SK-N-SH (cell line): ENCODE data around the gene SUCNR1. TPM values are rescaled to one million over a fixed set of nuclear protein-coding genes. Genes with fewer than 3 reads are reported as not detected.

Experiments
- CTCF ChIA-PET: fragments of 300-600, 350-600 bp; formaldehyde crosslinking; extraction: SDS; loops from one replicate; lab custom pipeline; 2021; lab: Yijun Ruan, JAX
- POLR2A ChIA-PET: fragments of 350-600 bp; sonication (Branson Sonifier 250); formaldehyde crosslinking; extraction: SDS; loops from one replicate; lab custom pipeline; 2020; ENCODE audit warnings: antibody characterized with exemption, inconsistent platforms; lab: Yijun Ruan, JAX
- DNase-seq: peaks from one replicate; pipeline ENCODE4 v3.0.0; 2012
- H2AFZ ChIP-seq: fragments of 200-600 bp; sonication (generic); 2 replicates; pipeline ENCODE4 v1.8.1; 2016; ENCODE audit warnings: antibody characterized with exemption, mild to moderate bottlenecking, low read depth
- H3F3A ChIP-seq: fragments of 200-600 bp; sonication (generic); replicated peaks from 2 replicates; pipeline ENCODE3; 2016; ENCODE audit warnings: antibody characterized with exemption, mild to moderate bottlenecking; ENCODE audit not compliant: insufficient read depth
- H3K27ac ChIP-seq, 2 experiments: fragments of 200-500 bp in 1 of 2; fragments of 200-600 bp in 1 of 2; sonication (Bioruptor generic) in 1 of 2; sonication (generic), shearing (Covaris generic) in 1 of 2; 2 replicates each; pipeline versions ENCODE4 v1.5.1 to v1.6.1; 2014 to 2016; ENCODE audit warnings: low read depth in 2 of 2, inconsistent platforms in 1 of 2, low read length in 1 of 2, mild to moderate bottlenecking in 1 of 2, mixed read lengths in 1 of 2
- H3K27me3 ChIP-seq: fragments of 200-600 bp; sonication (generic), shearing (Covaris generic); 2 replicates; pipeline ENCODE4 v1.6.1; 2016; ENCODE audit warnings: mixed run types; ENCODE audit not compliant: insufficient read depth
- H3K36me3 ChIP-seq, 2 experiments: fragments of 200-500 bp in 1 of 2; fragments of 200-600 bp in 1 of 2; sonication (Bioruptor generic) in 1 of 2; sonication (generic) in 1 of 2; replicated peaks in 1 of 2; 2 replicates each; pipeline versions ENCODE3 to v1.5.1; 2014 to 2016; ENCODE audit warnings: low read length in 1 of 2, mild to moderate bottlenecking in 1 of 2; ENCODE audit not compliant: insufficient read depth in 2 of 2, control insufficient read depth in 1 of 2
- H3K4me1 ChIP-seq, 2 experiments: fragments of 200-500 bp in 1 of 2; fragments of 200-600 bp in 1 of 2; sonication (Bioruptor generic) in 1 of 2; sonication (generic), shearing (Covaris generic) in 1 of 2; 2 replicates each; pipeline versions ENCODE4 v1.5.1 to v1.6.1; 2014 to 2016; ENCODE audit warnings: low read depth in 1 of 2, low read length in 1 of 2, mixed run types in 1 of 2; ENCODE audit not compliant: insufficient read depth in 2 of 2, control insufficient read depth in 1 of 2
- H3K4me2 ChIP-seq: fragments of 200-600 bp; sonication (generic), shearing (Covaris generic); 2 replicates; pipeline ENCODE4 v1.6.1; 2017; ENCODE audit warnings: mixed run types
- H3K4me3 ChIP-seq, 2 experiments: fragments of 200-500 bp in 1 of 2; fragments of 200-600 bp in 1 of 2; sonication (Bioruptor generic) in 1 of 2; sonication (generic), shearing (Covaris generic) in 1 of 2; 2 replicates each; pipeline versions ENCODE4 v1.5.1 to v1.8.1; 2014 to 2016; ENCODE audit warnings: low read depth in 2 of 2, inconsistent platforms in 1 of 2, low read length in 1 of 2, mild to moderate bottlenecking in 1 of 2, mixed read lengths in 1 of 2, moderate library complexity in 1 of 2
- H3K79me2 ChIP-seq: fragments of 200-600 bp; sonication (generic); 2 replicates; pipeline ENCODE4 v1.8.1; 2017; ENCODE audit warnings: mild to moderate bottlenecking; ENCODE audit not compliant: insufficient read depth
- H3K9ac ChIP-seq: fragments of 200-600 bp; sonication (generic); 2 replicates; pipeline ENCODE4 v1.6.1; 2017; ENCODE audit warnings: mixed run types
- H3K9me2 ChIP-seq: fragments of 200-600 bp; sonication (generic); 2 replicates; pipeline ENCODE4 v1.6.1; 2017; ENCODE audit warnings: mixed run types
- H3K9me3 ChIP-seq: fragments of 200-600 bp; sonication (generic); 2 replicates; pipeline ENCODE4 v1.6.1; 2017; ENCODE audit warnings: mixed run types, mild to moderate bottlenecking, moderate library complexity
- H4K20me1 ChIP-seq: fragments of 200-600 bp; sonication (generic); 2 replicates; pipeline ENCODE4 v1.6.1; 2017; ENCODE audit warnings: mild to moderate bottlenecking, mixed run types; ENCODE audit not compliant: insufficient read depth
- CHD2 ChIP-seq: fragments of 150-350 bp; IDR thresholded peaks from 2 replicates; pipeline ENCODE4 v1.6.1; 2018; ENCODE audit warnings: low read length; ENCODE audit not compliant: partially characterized antibody
- ELF1 ChIP-seq: IDR thresholded peaks from 2 replicates; pipeline ENCODE4 v1.4.0; 2012
- EP300 ChIP-seq, 2 experiments: IDR thresholded peaks; 2 replicates each; pipeline versions ENCODE4 v1.4.0 to v1.6.1; 2012; ENCODE audit warnings: borderline replicate concordance in 1 of 2, low read depth in 1 of 2, low read length in 1 of 2
- FOSL2 ChIP-seq: IDR thresholded peaks from 2 replicates; pipeline ENCODE4 v1.4.0; 2012; ENCODE audit warnings: low read depth, mild to moderate bottlenecking, moderate library complexity, borderline replicate concordance
- FOXJ3 ChIP-seq: sonication (generic); formaldehyde crosslinking; IDR thresholded peaks from 2 replicates; pipeline ENCODE4 v1.5.1; 2020; ENCODE audit warnings: mild to moderate bottlenecking, missing genetic modification reagents
- FOXM1 ChIP-seq: IDR thresholded peaks from 2 replicates; pipeline ENCODE4 v1.4.0; 2012; ENCODE audit warnings: low read depth, mild to moderate bottlenecking
- GABPA ChIP-seq: IDR thresholded peaks from 2 replicates; pipeline ENCODE4 v1.4.0; 2012; ENCODE audit warnings: low read depth, mild to moderate bottlenecking
- GATA2 ChIP-seq: sonication (generic); formaldehyde crosslinking; IDR thresholded peaks from 2 replicates; pipeline ENCODE4 v1.5.0; 2020; ENCODE audit warnings: mild to moderate bottlenecking, missing genetic modification reagents
- JUND ChIP-seq: IDR thresholded peaks from 2 replicates; pipeline ENCODE4 v1.4.0; 2012
- MXI1 ChIP-seq: IDR thresholded peaks from 2 replicates; pipeline ENCODE4 v1.6.1; 2012; ENCODE audit warnings: mild to moderate bottlenecking, low read depth, low read length, improper control_type of control experiment
- NFIC ChIP-seq: IDR thresholded peaks from 2 replicates; pipeline ENCODE4 v1.4.0; 2012; ENCODE audit warnings: borderline replicate concordance
- POLR2AphosphoS5 ChIP-seq: IDR thresholded peaks from 2 replicates; pipeline ENCODE4 v1.6.1; 2012; ENCODE audit warnings: low read depth, low read length
- RAD21 ChIP-seq: IDR thresholded peaks from 2 replicates; pipeline ENCODE4 v1.6.1; 2012; ENCODE audit warnings: mild to moderate bottlenecking, low read length
- RFX5 ChIP-seq: IDR thresholded peaks from 2 replicates; pipeline ENCODE4 v1.6.1; 2012; ENCODE audit warnings: mild to moderate bottlenecking, improper control_type of control experiment, low read length
- RXRA ChIP-seq: IDR thresholded peaks from 2 replicates; pipeline ENCODE4 v1.4.0; 2012; ENCODE audit warnings: low read depth, mild to moderate bottlenecking, borderline replicate concordance
- TCF12 ChIP-seq: IDR thresholded peaks from 2 replicates; pipeline ENCODE4 v1.4.0; 2012
- YY1 ChIP-seq: IDR thresholded peaks from 2 replicates; pipeline ENCODE4 v1.4.0; 2012; ENCODE audit warnings: low read depth, mild to moderate bottlenecking
- WGBS: methylation state at CpG from one replicate; pipeline ENCODE4 v1.1.6; 2017; ENCODE audit warnings: low lambda C conversion rate; 5-methylcytosine and 5-hydroxymethylcytosine counted together
- polyA plus RNA-seq, 3 experiments: library from polyadenylated mRNA; depleted of rRNA; stranded (reverse); fragments of >200 nt; gene quantifications; 2 replicates each; pipeline ENCODE4 v1.2.3, GENCODE V29; 2012
- TF ChIP-seq, protein P1 (sequence below): fragments of 150-350 bp; IDR thresholded peaks from 2 replicates; pipeline ENCODE4 v1.6.1; 2016; ENCODE audit warnings: mild to moderate bottlenecking, low read depth, low read length
- TF ChIP-seq, protein P2 (sequence below): IDR thresholded peaks from 2 replicates; pipeline ENCODE4 v1.4.0; 2012; ENCODE audit warnings: low read depth, borderline replicate concordance
- TF ChIP-seq, protein P3 (sequence below): IDR thresholded peaks from 2 replicates; pipeline ENCODE4; 2012
- TF ChIP-seq, protein P4 (sequence below): IDR thresholded peaks from 2 replicates; pipeline ENCODE4 v1.4.0; 2012; ENCODE audit warnings: low read depth, borderline replicate concordance
- TF ChIP-seq, protein P5 (sequence below): IDR thresholded peaks from 2 replicates; pipeline ENCODE4 v1.4.0; 2012; ENCODE audit warnings: low read depth

SUCNR1 gene
- polyA plus RNA-seq, 1 of the 3 experiments (the other 2 are of a cell fraction): 1.5 TPM

DNA sequence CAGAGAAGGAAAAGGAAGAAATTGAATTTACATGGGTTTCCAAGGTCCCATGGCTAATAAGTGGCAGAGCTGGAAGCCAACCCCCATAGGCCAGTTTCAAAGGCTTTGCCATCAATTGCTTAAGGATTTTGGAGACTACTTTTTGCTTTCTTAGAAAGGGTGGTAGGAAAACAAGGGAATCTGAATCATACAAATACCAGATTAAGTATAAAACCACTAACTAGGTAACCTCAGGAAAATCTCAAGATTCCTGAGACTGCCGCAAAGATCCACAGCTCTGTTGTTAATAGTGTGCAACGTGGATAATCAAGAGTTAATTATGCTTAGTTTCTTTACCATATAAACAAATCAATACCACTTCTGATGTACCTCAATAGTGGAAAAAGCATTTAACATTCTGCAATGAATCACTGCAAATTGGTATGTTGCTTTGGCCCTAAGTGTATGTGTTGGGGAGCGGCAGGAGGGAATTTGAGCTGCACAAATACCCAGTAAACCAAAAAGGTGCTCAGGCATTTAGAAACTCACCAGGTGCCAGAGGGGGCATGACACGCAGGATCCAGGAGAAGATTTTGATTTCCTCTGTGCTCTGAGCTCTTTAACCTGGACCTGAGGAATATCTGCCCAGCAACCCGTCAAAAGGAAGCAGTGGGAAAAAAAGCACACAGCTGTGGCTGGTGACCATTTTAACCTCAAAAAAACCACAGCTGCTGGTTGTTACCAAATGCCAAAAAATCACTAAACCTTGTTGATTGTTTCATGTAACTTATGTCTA lies 37.5 kb upstream of the SUCNR1 start:
- Histone ChIP-seq H3K79me2 (peaks cover 26% of the 10 kb centered on the region), H3K27me3 (no peaks in the 10 kb centered on the region), H3K9ac (no peak overlapping the region), H3K4me2 (peak overlapping the region; percentile 18; the same call in 1 of the 2 replicates), H3K9me2 (no peaks in the 10 kb centered on the region; the same call in 1 of the 2 replicates), H4K20me1 (no peaks in the 10 kb centered on the region), H3K9me3 (no peaks in the 10 kb centered on the region), H3F3A (peaks cover 38% of the 10 kb centered on the region), H3K36me3 (no peaks in the 10 kb centered on the region), H2AFZ (no peak overlapping the region), H3K27ac (peak overlapping the region; percentile 82 to 84; a peak in 3 of 4 replicates), H3K4me1 (peaks cover 0 to 26% of the 10 kb centered on the region in 2 experiments), H3K4me3 (no peak overlapping the region)
- DNase-seq: no peak
- ChIA-PET POLR2A (no interaction called here), CTCF (interaction anchor here (1.2 to 4.4 kb wide), 5 partner anchors 12 to 667 kb away, joined by 3 to 45 read pairs (median 25); no protein-coding TSS in a partner anchor)
- TF ChIP-seq RAD21 (no peak), FOXM1 (no peak), TCF12 (0 out of 2 replicates have a peak, but pooled peaks have one; percentile 4), POLR2AphosphoS5 (no peak), EP300 (IDR thresholded peaks at IDR 0.05; ENCODE audit: borderline replicate concordance in 1 of 2, low read depth in 1 of 2, low read length in 1 of 2) (no peak)
- 29% methylated on average over 5 of the region's 5 CpGs for WGBS

DNA sequence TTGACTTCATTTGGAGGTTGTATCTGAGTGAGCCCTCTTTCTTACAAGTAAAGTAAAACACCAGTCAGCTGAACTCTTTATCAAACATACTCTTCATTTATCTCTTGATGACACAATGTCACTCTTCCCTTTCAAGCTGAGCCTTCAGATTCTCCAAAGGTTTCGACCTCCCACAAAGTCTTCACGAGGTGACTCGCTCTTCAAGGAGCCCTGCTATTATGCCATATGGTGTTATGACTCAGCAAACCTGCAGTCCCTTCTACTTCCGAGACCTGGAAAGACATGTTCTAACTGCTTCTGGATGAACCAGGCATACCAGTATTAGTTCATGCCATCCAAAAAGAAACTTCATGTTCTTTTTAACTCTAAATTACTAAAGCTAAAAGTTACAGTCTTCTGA lies 36.4 kb upstream of the SUCNR1 start:
- 5% methylated on average over 4 of the region's 4 CpGs for WGBS
- Histone ChIP-seq H3K4me2 (peak overlapping the region; percentile 48; the same call in 1 of the 2 replicates), H3K36me3 (peaks cover 0 to 5% of the 10 kb centered on the region in 2 experiments)
- TF ChIP-seq FOSL2 (peak; percentile 50; the same call in 1 of the 2 replicates), YY1 (no peak), FOXJ3 (no peak), MXI1 (no peak), RFX5 (no peak), NFIC (no peak), ELF1 (no peak), RXRA (no peak), JUND (peak; percentile 40; the same call in 1 of the 2 replicates), CHD2 (no peak), GABPA (no peak), GATA2 (CRISPR knock-in tag) (no peak), FOXM1 (no peak), TCF12 (peak; percentile 64), EP300 (IDR thresholded peaks at IDR 0.05; ENCODE audit: borderline replicate concordance in 1 of 2, low read depth in 1 of 2, low read length in 1 of 2) (no peak)
- TF ChIP-seq, protein P1, sequence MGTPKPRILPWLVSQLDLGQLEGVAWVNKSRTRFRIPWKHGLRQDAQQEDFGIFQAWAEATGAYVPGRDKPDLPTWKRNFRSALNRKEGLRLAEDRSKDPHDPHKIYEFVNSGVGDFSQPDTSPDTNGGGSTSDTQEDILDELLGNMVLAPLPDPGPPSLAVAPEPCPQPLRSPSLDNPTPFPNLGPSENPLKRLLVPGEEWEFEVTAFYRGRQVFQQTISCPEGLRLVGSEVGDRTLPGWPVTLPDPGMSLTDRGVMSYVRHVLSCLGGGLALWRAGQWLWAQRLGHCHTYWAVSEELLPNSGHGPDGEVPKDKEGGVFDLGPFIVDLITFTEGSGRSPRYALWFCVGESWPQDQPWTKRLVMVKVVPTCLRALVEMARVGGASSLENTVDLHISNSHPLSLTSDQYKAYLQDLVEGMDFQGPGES: no peak
- TF ChIP-seq, protein P2, sequence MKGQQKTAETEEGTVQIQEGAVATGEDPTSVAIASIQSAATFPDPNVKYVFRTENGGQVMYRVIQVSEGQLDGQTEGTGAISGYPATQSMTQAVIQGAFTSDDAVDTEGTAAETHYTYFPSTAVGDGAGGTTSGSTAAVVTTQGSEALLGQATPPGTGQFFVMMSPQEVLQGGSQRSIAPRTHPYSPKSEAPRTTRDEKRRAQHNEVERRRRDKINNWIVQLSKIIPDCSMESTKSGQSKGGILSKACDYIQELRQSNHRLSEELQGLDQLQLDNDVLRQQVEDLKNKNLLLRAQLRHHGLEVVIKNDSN: no peak
- TF ChIP-seq, protein P3, sequence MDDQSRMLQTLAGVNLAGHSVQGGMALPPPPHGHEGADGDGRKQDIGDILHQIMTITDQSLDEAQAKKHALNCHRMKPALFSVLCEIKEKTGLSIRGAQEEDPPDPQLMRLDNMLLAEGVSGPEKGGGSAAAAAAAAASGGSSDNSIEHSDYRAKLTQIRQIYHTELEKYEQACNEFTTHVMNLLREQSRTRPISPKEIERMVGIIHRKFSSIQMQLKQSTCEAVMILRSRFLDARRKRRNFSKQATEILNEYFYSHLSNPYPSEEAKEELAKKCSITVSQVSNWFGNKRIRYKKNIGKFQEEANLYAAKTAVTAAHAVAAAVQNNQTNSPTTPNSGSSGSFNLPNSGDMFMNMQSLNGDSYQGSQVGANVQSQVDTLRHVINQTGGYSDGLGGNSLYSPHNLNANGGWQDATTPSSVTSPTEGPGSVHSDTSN: peak; percentile 67; the same call in 1 of the 2 replicates
- TF ChIP-seq, protein P4, sequence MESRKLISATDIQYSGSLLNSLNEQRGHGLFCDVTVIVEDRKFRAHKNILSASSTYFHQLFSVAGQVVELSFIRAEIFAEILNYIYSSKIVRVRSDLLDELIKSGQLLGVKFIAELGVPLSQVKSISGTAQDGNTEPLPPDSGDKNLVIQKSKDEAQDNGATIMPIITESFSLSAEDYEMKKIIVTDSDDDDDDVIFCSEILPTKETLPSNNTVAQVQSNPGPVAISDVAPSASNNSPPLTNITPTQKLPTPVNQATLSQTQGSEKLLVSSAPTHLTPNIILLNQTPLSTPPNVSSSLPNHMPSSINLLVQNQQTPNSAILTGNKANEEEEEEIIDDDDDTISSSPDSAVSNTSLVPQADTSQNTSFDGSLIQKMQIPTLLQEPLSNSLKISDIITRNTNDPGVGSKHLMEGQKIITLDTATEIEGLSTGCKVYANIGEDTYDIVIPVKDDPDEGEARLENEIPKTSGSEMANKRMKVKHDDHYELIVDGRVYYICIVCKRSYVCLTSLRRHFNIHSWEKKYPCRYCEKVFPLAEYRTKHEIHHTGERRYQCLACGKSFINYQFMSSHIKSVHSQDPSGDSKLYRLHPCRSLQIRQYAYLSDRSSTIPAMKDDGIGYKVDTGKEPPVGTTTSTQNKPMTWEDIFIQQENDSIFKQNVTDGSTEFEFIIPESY: no peak
- TF ChIP-seq, protein P5, sequence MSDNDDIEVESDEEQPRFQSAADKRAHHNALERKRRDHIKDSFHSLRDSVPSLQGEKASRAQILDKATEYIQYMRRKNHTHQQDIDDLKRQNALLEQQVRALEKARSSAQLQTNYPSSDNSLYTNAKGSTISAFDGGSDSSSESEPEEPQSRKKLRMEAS: 0 out of 2 replicates have a peak, but pooled peaks have one; percentile 24

More for the DNA sequence above, 36.4 kb upstream of the SUCNR1 start:
- peaks cover 19% of the 10 kb centered on the region for H3K79me2 ChIP-seq
- H3K4me1 ChIP-seq: peaks cover 0 to 26% of the 10 kb centered on the region in 2 experiments
- H3F3A ChIP-seq: peaks cover 47% of the 10 kb centered on the region
- H3K27ac ChIP-seq: peak overlapping the region; percentile 82 to 84
- no peaks in the 10 kb centered on the region for H4K20me1 ChIP-seq
- H3K9me3 ChIP-seq: no peaks in the 10 kb centered on the region
- 0 out of 2 replicates have a peak overlapping the region, but pooled peaks have one; percentile 20 for H2AFZ ChIP-seq
- CTCF ChIA-PET: interaction anchor here (1.0 to 4.4 kb wide), 7 partner anchors 13 to 669 kb away, joined by 3 to 45 read pairs (median 5); partner anchors contain the start of gene AADAC
- H3K4me3 ChIP-seq: no peak overlapping the region
- DNase-seq: no peak
- no peaks in the 10 kb centered on the region; the same call in 1 of the 2 replicates for H3K9me2 ChIP-seq
- POLR2A ChIA-PET: no interaction called here
- peak overlapping the region; percentile 42; the same call in 1 of the 2 replicates for H3K9ac ChIP-seq
- no peaks in the 10 kb centered on the region for H3K27me3 ChIP-seq
